SU-DHL-6 (cell line): Measurements from ENCODE around the gene ZNF276.

Source experiments
- EZH2phosphoT487 ChIP-seq: fragments of 200-600 bp; sonication (generic), shearing (Covaris generic); conservative IDR thresholded peaks from 2 replicates; pipeline ENCODE4 v1.6.1; 2018; ENCODE audit warnings: mild to moderate bottlenecking, antibody characterized with exemption, low read length, moderate library complexity, mixed read lengths
- TF ChIP-seq, protein P1 (sequence below): fragments of 200-600 bp; sonication (generic); IDR thresholded peaks from one replicate; pipeline ENCODE4 v1.5.1; 2017; ENCODE audit warnings: antibody characterized with exemption, mild to moderate bottlenecking, low read length, moderate library complexity; ENCODE audit not compliant: insufficient read depth, poor library complexity, severe bottlenecking

DNA sequence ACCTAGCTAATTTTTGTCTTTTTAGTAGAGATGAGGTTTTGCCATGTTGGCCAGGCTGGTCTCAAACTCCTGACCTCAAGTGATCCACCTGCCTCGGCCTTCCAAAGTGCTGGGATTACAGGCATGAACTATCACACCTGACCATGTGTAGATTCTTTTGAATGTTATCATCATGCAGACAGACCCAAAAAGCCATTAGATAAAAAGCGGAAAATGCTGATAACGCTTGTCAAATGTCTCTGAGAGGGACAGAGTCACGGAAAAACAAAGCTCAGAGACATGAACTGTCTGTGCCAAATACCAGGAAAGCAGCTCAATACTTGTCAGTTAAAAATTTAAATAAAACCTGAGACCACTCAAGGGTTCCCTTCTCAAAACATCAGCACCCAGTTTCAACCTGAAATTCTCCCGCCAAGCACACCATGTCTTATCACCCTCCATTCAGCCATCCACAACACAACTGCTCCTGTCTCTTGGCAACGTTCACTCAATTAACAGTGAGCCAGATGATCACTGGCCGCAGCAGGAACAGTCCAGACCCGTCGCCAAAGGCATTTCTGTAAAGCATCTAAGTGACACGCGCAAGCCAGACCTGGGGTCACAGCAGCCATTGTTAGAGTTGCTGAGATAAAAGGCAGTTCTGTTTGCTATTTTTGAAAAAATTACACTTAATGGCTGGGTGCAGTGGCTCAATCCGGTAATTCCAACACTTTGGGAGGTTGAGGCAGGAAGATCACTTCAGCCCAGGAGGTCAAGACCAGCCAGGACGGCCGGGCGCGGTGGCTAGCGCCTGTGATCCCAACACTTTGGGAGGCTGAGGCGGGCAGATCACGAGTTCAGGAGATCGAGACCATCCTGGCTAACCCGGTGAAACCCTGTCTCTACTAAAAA, 65.4 kb downstream of the ZNF276 start:
- TF ChIP-seq, protein P1, sequence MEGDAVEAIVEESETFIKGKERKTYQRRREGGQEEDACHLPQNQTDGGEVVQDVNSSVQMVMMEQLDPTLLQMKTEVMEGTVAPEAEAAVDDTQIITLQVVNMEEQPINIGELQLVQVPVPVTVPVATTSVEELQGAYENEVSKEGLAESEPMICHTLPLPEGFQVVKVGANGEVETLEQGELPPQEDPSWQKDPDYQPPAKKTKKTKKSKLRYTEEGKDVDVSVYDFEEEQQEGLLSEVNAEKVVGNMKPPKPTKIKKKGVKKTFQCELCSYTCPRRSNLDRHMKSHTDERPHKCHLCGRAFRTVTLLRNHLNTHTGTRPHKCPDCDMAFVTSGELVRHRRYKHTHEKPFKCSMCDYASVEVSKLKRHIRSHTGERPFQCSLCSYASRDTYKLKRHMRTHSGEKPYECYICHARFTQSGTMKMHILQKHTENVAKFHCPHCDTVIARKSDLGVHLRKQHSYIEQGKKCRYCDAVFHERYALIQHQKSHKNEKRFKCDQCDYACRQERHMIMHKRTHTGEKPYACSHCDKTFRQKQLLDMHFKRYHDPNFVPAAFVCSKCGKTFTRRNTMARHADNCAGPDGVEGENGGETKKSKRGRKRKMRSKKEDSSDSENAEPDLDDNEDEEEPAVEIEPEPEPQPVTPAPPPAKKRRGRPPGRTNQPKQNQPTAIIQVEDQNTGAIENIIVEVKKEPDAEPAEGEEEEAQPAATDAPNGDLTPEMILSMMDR, result no peak
- no peak for TF ChIP-seq EZH2phosphoT487
